ENCODE data around the gene DUSP22.

- TF ChIP-seq CTCF (IDR thresholded peaks at IDR 0.05) (no peak), EP300 (IDR thresholded peaks at IDR 0.05) (no peak)
Observed at GRCh38 chr6:282177-282866, 10.0 kb upstream of the DUSP22 start.

Data from upper lobe of left lung (tissue), 4 donors.